GM19025 (cell line): ENCODE measurements around the gene SHROOM1.
A peak's percentile ranks its signal among the peaks of the same experiment; 100 is the strongest.

ENCODE experiments used
- ATAC-seq: cut with Tn5 transposase; IDR thresholded peaks from one replicate; pipeline ENCODE4 v1.9.1; 2021; ENCODE audit warnings: mild to moderate bottlenecking, low read depth, moderate library complexity; ENCODE audit not compliant: unreplicated experiment

SHROOM1 gene

DNA sequence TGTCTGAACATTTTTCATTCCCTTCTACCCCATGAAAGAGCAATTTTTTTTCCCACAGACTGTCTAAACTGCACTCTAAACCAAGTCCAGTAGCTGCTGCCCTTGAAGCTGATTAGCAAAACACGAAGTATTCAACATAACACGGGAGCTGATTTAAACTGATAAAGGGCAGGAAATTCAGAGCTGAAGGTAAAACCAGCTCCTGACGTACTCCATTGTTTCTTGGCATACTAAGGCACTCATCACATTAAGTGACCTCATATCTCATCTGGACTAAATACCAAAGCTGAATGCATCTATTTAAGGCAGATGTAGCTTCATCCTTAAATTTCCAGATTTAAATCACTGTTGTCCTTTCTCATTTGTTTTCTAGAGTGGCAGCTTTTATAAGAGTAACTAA is 23.9 kb upstream of the SHROOM1 start:
- no peak for ATAC-seq

DNA sequence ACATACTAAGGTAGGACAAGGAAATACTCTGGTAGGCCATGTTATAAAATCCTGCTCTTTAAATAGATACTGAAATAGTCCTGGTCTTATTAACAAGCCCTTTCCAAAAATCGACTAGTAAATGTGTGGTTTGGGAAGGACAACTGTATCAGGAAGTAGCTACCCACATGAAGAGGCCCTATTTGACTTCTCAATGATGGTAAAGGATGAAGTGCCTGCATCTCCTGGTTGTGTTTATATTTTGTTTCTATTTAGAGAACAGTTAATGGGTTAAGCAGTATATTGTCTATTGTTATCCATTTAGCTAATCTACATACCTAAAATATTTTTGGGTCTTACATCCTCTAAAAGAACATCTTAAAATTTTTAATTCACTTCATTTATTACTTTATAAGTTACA is 23.3 kb upstream of the SHROOM1 start:
- no peak for ATAC-seq

DNA sequence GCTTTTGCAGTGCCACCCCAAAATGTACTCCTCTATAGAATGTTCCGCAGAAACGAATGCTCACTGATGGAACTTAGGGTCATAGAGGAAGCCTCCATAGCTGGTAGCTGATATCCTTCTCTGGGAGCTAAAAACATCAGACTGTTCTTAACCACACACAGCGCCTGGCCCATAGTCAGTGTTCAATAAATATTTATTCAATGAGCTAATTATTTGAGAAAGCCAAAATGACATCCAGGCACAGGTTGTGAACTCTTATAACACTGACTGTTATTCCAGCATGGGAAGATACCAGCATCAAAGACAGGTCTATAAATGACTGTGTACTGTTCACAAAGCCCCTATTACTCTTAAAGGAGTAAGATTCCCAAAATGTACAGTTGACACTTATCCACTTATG is 22.9 kb upstream of the SHROOM1 start:
- no peak for ATAC-seq

DNA sequence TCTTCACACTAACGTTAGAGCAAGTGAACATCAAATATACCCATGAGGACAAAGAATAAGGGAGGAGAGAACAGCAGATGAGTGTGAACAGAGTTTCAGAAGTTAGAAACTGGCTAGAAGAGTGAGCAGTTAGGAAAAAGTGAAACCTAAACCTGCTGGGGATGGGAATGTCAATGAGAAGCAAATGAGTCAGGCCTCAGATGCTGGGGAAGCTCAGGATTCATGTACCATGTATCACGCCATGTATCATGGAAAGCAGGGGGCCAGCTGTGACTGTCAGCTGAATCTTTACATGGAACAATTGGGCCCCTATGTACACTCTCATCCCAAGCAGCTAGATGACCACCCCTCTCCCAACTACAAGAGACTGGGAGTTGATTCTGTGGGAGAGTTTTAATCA is 19.6 kb upstream of the SHROOM1 start:
- ATAC-seq, result no peak

DNA sequence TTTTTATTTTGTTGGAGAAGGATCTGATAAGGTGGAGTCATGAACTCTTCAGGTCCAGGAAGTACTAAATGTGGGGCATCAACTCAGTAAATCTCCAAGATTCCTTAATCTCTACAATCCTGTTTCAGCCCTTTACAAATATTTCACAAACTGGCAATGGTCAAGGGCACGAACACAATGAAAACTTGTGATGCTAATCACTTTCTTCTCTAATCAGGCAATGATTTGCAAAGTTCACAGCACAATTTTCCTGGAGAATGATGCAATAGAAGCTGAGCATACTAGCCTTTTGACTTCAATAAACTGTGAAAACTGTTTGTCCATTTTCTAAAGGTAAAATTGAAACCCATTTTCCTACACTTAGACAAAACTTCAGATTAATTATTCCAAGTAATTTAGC is 18.9 kb upstream of the SHROOM1 start:
- no peak for ATAC-seq

DNA sequence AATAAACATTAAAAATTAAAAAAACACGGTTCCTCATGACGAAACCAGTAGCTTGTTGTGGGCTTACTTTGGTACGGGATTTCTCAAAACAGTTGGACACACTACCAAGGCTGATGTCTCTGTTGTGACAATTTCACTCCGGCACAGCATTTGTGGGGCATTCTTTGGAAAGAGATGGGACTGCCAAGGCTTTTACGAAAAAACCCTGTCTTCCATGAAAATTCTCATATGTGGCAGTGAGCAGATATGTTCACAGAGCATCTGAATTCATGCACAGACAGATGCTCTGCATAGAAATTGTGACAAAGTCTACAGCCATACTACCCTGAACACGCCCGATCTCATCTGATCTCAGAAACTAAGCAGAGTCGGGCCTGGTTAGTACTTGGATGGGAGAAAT is 17.8 kb upstream of the SHROOM1 start:
- ATAC-seq, result no peak

DNA sequence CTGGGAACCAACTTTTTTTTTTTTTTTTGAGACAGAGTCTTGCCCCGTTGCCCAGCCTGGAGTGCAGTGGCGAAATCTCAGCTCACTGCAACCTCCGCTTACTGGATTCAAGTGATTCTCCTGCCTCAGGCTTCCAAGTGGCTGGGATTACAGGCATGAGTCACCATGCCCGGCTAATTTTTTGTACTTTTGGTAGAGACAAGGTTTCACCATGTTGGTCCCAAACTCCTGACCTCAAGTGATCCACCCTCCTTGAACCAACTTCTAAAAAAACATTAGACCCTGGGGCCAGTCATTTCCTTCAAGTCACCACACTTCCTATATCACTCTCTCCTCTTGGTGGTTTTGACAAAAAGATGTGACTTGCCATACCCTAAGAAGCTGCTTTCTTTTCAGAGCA is 10.9 kb upstream of the SHROOM1 start:
- ATAC-seq, result no peak

DNA sequence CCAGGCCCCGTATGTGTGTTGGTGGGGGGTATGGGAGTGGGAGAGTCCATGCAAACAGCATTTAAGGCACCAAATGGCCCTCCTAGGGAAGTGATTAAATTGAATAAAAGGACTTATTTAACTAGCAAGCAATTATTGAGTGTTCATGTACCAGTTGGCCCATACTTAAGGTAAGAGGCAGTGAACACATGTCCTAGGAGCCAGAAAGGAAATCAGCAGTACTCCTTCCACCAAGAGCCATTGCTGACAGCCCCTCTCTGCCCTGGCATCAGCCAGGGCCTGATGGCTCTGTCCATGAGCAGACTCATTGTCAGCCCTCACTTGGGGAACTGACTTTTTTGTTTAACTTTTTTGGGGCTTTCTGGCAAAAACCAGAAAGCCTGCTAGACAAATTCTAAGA is 10.4 kb upstream of the SHROOM1 start:
- ATAC-seq, result no peak

DNA sequence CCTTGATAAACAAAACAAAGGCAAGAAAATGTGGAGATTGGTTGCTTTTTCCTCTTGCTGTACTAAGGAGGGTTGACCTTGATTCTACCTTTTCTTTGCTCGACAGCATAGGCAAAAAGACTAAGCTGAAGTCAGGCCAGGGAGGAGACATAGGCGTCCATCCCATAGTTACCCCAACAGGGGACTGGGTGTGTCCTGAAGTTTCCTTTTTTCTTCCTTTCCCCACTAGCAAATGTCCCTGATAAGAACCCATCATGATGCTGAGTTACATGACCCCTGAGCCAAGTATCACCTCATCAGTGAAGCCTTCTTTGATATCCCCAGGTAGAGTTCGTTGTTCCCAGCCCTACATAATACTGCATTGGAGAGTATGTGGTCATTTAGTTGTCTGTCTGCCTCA is 9.9 kb upstream of the SHROOM1 start:
- ATAC-seq, result no peak

DNA sequence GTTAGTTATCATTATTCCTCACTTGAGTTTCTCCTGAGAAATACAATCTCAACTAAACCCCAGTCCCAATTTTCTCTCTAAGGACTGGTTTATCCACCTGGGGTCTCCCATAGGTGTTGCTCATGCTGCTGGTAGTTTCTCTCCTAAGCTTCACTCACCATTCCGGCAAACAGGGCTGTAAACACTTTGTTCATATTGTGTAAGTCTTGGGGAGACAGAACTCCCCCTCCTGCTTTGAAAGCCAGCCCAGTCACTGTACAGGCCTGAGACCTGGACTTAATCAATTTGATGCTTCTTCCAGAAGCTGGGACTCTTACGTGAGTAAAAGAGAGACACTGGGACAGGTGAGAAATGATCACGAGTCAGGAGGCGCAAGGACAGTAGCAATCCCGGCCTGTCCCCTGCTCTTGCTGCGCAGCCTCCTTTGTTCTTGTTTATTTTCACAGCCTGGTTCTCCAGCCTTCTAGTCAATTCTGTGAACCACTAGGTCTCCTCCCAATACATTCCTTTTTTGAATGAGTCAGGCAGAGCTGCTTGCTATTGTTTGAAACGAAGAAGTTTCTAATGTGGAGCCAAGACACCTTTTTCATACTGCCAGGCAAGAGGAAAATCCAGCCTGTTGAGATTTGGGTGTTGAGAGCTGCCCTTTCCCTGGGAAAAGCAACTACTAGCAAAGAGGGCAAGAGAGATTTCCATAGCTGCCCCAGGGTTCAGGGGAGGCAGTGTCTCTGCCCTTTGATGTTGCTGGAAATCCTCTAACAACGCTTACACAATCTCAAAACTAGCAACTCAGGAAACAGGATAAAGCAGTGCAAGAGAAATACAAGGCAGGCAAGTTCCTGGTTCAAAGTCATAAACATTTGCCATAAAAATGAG is 9.2 kb upstream of the SHROOM1 start:
- ATAC-seq, result no peak

DNA sequence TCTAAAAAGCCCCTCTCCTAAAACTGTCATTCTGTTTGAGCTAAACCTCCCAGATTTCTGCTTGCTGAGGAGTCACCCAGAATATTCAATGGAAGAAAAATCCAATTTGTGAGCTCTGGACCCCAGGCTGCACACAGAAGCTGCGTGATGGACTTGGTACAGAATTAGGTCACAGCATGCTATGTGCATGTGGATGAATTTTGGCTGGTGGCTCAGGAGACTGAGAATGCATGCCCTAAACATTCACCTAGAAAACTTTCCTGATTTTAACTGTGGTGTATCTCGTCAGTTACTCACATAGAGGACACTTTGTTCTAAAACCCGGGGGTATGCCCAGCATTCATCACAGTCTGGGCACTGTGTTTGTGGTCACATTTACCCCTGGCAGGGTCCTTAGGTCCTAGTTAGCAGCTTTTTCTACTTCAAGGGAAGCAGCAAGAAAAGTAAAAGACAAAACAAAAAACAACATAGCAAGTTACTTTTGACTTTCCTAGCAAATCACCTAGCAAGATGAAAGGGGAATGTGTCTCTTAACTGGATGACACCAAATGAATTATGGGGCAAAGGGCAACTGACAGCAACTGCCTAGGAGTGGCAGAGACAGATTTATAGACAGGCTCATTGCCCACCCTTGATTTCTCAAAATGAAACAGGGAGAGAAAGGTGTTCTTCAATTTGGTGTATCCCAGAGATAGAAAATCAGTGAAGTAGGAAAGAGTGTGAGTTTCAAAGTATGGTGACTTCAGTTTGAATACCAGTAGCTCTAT is 8.3 kb upstream of the SHROOM1 start:
- no peak for ATAC-seq

DNA sequence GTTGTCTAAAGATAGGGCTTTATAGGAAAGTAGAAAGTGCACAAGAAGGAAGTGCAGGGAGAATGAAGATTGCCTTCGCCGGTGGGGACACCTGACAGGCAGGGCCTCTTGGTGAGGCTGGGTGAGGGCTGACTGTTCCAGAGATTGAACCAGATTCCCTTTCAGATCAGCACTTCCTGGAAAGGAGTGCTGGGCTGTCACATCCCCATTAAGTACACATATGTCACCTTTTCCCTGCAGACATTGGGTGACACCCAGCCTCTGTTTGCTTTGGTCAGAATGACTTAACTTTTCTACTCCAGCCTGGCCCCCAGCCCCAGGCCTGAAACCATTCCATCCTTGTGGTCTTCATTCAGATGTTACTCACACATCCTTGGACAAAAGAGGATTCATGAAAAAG is 7.4 kb upstream of the SHROOM1 start:
- no peak for ATAC-seq

DNA sequence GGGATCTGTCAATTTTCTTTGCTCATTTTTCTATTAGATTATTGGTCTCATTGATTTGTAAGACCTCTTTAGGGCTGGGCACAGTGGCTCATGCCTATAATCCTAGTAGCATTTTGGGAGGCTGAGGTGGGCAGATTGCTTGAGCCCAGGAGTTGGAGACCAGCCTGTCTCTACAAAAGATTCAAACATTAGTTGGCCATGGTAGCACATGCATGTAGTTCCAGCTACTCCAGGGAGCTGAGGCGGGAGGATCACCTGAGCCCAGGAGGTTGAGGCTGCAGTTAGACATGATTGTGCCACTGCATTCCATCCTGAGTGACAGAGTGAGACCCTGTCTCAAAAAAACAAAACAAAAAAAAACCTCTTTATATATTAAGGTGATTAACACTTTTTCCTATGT is 6.4 kb upstream of the SHROOM1 start:
- no peak for ATAC-seq

DNA sequence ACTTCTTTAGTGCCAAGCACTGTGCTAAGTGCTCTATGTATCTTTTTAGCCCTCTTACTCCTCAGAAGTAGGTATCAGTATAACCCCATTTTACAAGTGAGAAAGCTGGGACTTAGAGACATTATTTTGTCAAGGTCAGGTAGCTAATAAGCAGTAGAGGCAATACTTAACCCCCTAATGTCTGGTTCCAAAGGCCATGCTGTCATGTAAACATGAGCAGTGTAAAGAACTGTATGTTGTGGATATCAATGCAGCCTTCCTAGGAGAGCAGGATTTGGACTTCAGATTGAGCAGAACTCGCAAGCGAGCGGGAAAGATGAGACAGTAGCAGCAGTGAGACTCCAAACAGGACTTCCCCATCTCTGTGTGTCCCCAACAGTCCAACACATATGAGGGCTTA is 3.6 kb upstream of the SHROOM1 start:
- no peak for ATAC-seq

DNA sequence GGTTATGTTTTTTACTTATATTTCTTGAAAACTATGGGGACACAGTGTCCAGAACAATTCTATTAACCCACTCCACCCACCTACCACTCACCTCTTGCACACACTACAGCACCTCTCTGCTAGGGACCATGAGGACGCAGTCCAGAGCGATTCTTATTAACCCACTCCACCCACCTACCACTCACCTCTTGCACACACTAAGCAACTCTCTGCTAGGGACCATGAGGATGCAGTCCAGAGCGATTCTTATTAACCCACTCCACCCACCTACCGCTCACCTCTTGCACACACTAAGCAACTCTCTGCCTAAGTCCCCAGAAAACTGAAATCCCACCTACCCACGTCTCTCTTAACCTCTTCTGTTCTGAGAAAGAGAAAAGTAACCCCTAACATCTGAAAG is 2.2 kb upstream of the SHROOM1 start:
- no peak for ATAC-seq

DNA sequence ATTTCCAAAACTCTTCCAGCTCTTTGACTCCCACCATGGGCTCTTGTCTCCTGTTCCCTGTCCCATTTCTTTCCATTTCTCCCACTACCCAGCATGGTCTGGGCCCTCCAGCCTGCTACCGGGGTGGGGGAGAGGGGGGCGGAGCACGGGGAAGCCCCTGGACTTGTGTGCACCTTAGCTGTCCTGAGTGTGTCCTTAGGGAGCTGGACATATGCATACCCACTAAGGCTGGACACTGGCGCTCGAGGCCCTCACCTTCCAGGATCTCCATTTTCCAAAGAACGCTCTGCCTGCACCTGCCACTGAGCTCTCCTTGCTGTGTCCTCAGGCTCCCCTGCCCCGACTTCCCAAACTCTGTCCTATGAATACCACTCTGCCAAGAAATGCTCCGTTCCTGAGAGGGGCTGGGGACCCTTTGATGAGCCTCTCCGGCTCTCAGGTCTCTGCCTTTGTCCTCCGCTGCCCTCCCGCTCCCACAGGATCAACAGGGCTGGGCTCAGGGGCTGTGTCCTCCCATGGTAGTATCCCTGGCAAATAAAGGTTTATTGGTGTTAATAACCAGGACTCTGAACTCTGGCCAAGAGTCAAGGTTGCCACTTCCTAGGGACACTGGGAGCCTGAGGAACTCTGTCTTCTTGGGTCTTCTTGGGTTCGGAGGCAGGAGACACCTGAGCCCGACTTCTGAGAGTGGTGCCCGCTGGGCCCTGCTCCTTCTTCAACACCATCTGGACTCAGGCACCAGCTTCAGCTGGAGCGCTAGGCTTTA is 831 bp upstream of the SHROOM1 start:
- ATAC-seq, result no peak

DNA sequence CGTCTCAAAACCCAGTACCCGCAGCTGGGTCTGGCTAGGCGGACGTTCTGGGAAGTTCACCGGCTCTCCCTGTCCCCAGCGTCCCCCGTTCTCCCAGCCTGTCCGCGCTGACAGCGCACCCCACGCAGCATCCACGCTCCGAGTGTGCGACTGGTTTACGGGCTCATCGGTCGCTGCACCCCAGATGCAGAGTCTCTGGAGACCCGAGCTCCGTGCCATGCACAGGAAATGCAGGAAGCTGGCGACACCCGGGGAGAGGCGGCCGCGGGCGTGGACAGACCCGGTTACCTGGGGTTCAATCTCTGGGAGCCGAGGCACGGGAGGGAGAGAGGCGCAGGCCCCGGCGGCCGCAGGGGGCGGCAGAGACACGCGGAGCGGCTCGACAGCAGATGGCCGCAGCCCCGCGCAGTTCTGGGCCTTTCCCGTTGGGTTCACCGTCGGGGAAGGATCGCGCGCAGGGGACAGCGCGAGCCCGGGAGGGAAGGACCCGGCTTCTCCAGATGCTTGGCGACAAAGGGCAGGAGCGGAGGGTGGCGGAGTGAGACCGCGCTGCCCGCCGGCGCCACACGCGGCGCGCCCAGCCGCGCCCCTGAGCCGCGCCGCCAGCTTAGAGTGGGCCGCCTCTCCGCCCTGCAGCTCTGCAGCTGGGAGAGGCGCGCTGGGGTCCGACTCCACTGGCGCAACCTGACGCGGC is 558 bp downstream of the SHROOM1 start:
- ATAC-seq, result peak; percentile 64

DNA sequence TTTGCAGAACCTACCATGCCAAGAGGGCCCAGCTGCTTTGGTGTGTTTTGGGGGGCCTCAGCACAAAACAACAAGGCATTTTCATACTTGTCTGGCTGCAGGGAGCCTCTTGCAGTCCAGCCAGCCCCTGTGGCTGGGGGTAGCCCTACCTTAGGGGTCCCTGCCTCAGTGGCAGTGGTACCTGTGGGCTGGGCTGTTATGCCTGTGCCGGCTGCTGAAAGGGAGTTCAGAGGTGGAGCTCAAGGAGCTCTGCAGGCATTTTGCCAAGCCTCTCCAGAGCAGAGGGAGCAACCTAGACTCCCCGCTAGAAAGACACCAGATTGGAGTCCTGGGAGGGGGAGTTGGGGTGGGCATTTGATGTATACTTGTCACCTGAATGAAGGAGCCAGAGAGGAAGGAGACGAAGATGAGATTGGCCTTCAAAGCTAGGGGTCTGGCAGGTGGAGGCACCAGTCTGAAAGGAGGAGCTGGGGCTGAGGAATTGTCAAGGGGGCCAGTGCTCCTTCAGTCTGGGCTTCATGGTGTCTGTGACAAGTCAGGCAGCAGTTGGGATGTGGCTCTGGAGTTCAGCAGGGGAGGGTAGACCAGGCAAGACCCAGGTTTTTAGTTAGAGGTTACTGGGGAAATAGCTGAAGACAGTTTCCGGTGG is 1.5 kb downstream of the SHROOM1 start:
- no peak for ATAC-seq

DNA sequence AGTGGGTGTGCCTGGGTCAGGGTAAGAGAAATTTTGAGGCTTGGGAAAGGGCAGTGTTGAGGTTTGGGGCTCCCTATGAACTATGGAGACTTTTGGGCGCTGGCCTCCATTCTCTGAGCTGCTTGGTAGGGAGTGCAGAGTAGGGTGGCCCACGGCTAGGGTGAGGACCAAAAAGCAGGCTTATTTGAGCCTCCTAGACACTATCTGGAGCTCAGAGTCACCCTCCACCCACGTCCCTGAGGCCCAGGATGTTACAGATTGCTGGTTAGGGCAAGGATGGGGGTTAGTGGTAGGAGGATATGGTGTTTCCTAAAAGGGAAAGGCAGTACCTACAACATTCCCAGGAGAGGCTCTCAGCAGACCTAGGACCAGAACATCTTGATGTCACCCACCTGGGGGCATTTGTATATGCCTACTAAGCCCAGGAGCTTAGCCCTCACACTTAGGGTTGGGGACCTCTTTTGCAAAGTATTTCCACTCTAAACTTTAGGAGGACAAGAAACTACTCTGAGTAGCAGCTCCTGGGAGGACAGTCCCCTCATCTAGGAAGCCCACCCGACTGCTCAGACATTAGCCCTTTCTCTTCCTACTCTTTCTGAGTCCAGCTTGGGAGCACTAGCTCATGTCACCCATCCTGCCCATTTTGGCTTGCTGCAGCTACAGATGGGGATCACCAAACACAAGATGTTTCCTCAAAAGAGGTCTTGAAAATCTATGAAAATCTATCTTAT is 2.3 kb downstream of the SHROOM1 start:
- ATAC-seq, result no peak
